HG03460 (cell line): ENCODE data around the gene PPP6R1.

Source experiments
- ATAC-seq: cut with Tn5 transposase; IDR thresholded peaks from one replicate; pipeline ENCODE4 v1.9.1; 2021; ENCODE audit not compliant: unreplicated experiment

The PPP6R1 gene

DNA sequence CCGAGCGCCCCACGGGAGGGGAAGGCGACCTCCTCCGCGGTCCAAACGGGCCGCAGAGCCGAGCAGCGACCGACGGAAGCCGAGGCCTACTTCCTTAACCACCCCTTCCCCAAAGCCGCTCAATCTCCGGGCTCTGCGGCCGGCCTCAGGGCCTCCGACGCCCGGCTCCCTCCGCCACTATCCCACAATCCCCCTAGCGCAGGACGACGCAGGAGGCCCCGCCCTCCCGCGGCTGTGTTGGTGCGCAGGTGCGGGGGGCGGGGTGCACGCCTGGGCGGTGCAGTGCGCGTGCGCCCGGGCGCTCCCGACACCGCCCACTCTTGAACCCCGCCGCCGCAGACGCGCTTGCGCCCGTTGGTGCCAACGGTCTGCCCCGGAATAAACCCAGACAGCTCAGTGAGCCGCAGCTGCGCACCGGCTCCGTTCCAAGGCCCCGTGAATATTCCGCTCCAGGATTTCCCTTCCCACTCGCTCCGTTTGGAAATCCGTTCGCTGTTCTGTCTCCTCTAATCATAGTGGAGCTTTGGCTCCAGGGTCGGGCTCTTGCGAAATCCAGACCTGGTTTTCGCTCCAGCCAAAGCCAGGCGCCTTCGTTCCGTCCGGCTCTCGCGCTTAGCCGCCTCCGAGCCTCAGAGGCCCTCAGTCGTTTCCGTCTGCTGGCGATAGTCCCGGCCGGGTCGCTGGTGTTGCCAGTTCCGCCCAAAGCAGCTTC, at the start of gene PPP6R1:
Gene PPP6R1 (minus strand): TSS at position 190 of the 712 bp plus-strand sequence. CDS start 11,914 bp downstream, outside the sequence.
- peak; percentile 57 for ATAC-seq

- no peak for ATAC-seq
Observed at GRCh38 chr19:55308281-55308680, 49.5 kb upstream of the PPP6R1 start.

GRCh38 chr19:55306712-55307111, 47.9 kb upstream of the PPP6R1 start:
- no peak for ATAC-seq

- no peak for ATAC-seq
Observed at GRCh38 chr19:55305983-55306562, 47.3 kb upstream of the PPP6R1 start.

DNA sequence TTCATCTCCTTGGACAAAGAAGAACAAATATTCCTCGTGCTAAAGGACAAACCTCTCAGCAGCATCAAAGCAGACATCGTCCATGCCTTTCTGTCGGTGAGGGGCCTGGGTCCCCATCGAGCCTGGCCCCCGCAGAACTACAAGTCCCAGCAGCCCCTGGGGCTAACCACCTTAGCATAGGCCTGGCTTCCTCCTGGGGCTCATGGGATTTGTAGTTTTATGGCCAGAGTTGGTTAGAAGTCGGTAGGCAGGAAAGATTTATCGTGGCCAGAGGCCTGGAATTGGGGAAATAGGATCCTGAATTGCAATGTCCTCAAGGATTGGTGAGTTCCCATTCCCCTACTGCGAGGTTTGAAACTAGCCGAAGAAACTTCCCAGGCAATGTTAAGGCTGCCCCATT, 46.7 kb upstream of the PPP6R1 start:
- no peak for ATAC-seq

- no peak for ATAC-seq
Observed at GRCh38 chr19:55304980-55305379, 46.2 kb upstream of the PPP6R1 start.

GRCh38 chr19:55304279-55304978, 45.6 kb upstream of the PPP6R1 start:
- no peak for ATAC-seq

DNA sequence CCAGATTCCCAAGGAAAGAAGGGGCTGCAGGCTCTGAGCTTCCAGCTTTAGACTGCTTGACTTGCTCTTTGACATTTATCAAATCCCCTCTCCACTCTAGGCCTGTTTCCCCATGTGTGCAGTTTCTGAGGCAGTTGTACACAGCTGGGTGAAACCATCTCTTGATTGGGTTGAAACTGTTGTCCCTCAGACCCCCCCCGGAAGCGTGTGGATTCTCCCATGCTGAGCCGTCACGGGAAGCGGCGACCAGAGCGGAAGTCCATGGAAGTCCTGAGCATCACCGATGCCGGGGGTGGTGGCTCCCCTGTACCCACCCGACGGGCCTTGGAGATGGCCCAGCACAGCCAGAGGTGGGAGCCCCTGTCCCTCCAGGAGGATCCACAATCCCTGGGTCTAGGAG, 44.7 kb upstream of the PPP6R1 start:
- ATAC-seq: no peak

DNA sequence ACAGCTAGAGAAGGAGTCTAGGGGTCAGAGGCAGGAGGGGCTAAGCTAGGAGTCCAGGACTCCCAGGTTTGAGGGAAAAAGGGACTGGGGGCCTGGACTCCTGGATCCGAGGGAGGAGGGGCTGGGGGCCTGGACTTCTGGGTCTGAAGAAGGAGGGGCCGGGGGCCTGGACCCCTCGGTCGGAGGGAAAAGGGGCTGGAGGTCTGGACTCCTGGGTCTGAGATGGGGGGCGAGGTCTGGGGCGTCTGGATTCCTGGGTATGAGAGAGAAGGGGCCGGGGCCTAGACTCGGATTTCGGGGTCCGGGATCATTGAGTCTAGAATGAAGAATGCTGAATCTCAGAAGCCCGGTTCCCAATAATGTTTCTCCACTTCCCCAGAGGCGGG, 43.5 kb upstream of the PPP6R1 start:
- no peak for ATAC-seq

DNA sequence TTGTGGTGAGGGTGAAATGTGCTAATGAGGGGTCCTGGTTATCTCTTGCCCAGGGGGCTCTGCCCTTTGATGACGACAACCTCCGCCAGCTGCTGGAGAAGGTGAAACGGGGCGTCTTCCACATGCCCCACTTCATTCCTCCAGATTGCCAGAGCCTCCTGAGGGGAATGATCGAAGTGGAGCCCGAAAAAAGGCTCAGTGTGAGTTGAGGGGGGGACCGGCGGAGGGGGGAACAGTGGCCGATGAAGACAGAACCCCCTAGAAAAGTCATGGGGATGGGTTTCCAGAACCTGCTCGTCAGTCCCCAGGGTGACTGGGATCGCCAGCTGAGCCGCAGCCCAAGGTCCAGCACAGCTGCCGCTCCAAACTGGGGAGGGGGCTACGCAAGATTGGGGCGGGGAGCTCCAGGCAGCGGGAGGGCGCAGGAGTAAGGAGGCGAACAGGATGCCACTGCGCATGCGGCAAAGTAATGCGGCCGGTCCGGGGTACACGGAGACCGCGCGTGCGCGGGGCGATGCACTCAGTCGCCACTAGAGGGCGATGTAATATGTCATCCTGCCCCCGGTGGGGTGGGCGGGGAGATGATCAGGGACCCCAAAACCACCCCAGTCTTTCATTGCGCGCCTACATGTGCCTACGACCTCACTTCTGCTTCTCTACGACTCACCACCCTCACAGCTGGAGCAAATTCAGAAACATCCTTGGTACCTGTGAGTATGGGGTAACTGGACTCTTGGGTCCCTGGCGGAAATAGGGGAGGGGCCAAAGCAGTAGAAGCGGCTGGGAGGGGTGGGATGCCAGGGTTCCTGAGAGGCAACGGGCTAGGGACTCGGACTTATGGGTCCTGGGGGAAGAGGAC, 42.9 kb upstream of the PPP6R1 start:
- ATAC-seq: no peak

GRCh38 chr19:55300886-55301458, 42.2 kb upstream of the PPP6R1 start:
- no peak for ATAC-seq

DNA sequence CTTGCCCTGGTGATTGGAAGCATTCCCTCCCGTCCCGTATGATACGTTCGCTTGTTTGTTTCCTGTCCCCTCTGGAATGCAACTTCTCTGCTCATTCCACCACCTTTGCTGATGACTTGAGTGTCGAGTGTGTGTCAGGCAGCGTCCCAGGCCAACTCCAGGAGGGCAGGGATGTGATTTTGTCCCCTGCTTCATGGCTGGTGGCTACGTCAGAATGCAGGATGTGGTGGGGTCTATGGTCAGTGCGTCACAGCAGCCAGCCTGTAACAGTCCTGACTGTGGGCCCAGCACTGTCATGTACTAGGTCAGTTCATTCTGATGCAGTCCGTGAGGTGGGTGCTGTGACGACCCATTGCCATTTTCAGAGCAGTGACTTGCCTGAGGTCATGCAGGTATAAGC, 41.2 kb upstream of the PPP6R1 start:
- no peak for ATAC-seq

DNA sequence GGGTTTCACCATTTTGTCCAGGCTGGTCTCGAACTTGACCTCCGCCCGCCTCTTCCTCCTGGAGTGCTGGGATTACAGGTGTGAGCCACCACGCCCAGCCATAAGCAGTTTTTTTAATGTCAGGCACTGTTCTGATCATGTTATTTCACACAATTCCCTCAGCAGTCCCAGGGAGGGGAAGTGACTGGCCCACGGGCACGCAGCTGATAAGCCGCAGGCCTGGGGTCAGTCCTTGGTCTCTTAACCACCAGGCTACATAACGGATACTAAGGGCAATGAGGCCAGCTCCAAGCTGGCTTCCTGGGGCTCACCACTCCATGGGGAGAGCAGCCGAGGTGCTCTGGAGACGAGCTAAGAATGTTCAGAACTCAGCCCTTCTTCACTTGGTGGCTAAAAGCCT, 38.5 kb upstream of the PPP6R1 start:
- ATAC-seq: no peak

DNA sequence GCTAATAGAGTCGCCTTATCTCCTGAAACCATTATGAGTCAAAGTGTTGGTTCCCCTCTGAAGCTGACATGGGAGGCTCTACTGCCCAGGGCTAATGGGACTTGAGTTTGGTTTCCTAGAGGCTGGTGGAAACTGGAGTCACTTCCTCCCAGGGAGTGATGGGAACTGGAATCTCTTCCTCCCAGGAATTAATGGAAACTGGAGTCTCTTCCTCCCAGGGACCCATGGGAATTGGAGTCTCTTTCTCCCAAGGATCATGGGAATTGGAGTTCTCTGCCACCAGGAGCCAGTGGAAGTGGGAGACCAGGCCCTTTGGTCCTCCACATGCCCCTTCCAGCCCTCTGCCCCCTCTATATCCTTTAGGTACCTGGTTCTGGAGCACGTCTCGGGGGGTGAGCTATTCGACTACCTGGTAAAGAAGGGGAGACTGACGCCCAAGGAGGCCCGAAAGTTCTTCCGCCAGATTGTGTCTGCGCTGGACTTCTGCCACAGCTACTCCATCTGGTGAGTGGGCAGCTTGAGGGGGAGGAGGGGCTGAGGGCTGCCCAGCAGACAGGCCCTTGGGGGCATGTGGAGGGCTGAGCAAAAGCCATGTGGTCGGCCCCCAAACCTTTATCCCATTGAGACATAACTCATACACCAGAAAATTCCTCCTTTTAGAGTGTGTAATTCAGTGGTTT, 30.4 kb upstream of the PPP6R1 start:
- no peak for ATAC-seq

DNA sequence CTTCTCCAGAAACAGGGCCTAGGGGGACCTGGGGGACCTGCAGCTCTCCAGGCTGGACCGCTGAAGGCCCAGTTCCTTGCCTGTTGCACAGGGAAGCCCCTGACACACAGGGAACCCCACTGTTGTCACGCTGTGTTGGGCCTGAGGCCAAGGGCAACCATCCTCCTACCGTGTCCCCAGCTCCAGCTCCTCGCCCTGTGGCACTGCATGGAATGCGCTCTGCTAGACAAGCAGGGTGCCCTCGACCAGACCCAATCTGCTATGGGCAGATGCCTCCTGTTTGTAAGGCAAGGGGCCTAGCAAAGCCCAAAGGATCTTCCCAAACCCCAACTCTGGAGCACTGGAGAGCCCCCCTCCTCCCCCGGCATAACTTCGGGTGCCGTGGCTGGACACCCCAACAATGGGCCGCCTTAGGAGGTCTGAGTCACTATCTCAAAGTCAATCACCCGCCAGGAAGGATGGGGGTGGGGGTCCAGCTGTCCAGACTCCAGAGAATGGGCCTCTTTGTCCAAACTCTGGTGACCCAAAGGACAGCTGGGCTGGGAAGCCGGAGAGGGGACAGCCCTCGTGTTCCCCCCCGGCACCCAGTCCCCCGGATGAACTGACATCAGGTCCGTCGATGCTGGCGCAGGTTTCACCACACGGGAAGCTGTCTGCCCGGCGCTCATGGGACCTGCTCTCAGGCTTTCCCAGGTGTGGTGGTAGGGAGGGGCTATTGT, 28.7 kb upstream of the PPP6R1 start:
- ATAC-seq: no peak

- ATAC-seq: no peak
Observed at GRCh38 chr19:55285229-55285890, 26.5 kb upstream of the PPP6R1 start.

GRCh38 chr19:55284405-55285058, 25.7 kb upstream of the PPP6R1 start:
- ATAC-seq: no peak

GRCh38 chr19:55283548-55284377, 24.9 kb upstream of the PPP6R1 start, which contains the start of gene BRSK1:
Gene BRSK1 (plus strand): TSS chr19:55283997. CDS start chr19:55284443, 446 bp downstream.
- no peak for ATAC-seq
